GM21423 (cell line): ENCODE results near the gene SCLT1.
"Not testable (repeated sequence)": the region's sequence is repeated elsewhere in the genome, so short reads cannot be mapped to it uniquely, and the experiment has no call there.

Experiments used
- ATAC-seq: cut with Tn5 transposase; IDR thresholded peaks from one replicate; pipeline ENCODE4 v1.9.1; 2021; ENCODE audit warnings: mild to moderate bottlenecking, moderate library complexity; ENCODE audit not compliant: unreplicated experiment

SCLT1 gene

GRCh38 chr4:129080129-129080528 is 13.2 kb downstream of the SCLT1 start:
- ATAC-seq = no peak

GRCh38 chr4:129077326-129077725 is 16.0 kb downstream of the SCLT1 start:
- ATAC-seq = no peak

GRCh38 chr4:129069537-129069936 is 23.8 kb downstream of the SCLT1 start:
- ATAC-seq = not testable (repeated sequence)

GRCh38 chr4:129064717-129065116 is 28.6 kb downstream of the SCLT1 start:
- no peak for ATAC-seq

- ATAC-seq = no peak
Measured at GRCh38 chr4:129063640-129064039, 29.7 kb downstream of the SCLT1 start.

- ATAC-seq = no peak
Measured at GRCh38 chr4:129062580-129062979, 30.8 kb downstream of the SCLT1 start.

- ATAC-seq = no peak
Measured at GRCh38 chr4:129059028-129059427, 34.3 kb downstream of the SCLT1 start.

GRCh38 chr4:129046055-129046959 is 47.0 kb downstream of the SCLT1 start:
- ATAC-seq = no peak

- ATAC-seq = no peak
Measured at GRCh38 chr4:129043523-129043922, 49.8 kb downstream of the SCLT1 start.

- ATAC-seq = no peak
Measured at GRCh38 chr4:129040471-129040870, 52.9 kb downstream of the SCLT1 start.

- ATAC-seq = no peak
Measured at GRCh38 chr4:129037093-129037492, 56.2 kb downstream of the SCLT1 start.

- no peak for ATAC-seq
Measured at GRCh38 chr4:129014566-129015509, 78.5 kb downstream of the SCLT1 start.

- no peak for ATAC-seq
Measured at GRCh38 chr4:129008096-129008495, 85.2 kb downstream of the SCLT1 start.

- no peak for ATAC-seq
Measured at GRCh38 chr4:128986908-128987307, 106.4 kb downstream of the SCLT1 start.

- no peak for ATAC-seq
Measured at GRCh38 chr4:128986019-128986418, 107.3 kb downstream of the SCLT1 start.

- no peak for ATAC-seq
Measured at GRCh38 chr4:128983771-128984485, 109.4 kb downstream of the SCLT1 start.

GRCh38 chr4:128981377-128981776 is 112.0 kb downstream of the SCLT1 start:
- ATAC-seq = no peak

- no peak for ATAC-seq
Measured at GRCh38 chr4:128980816-128981326, 112.5 kb downstream of the SCLT1 start.

- no peak for ATAC-seq
Measured at GRCh38 chr4:128979934-128980333, 113.4 kb downstream of the SCLT1 start.

GRCh38 chr4:128978985-128979384 is 114.4 kb downstream of the SCLT1 start:
- ATAC-seq = no peak

GRCh38 chr4:128974136-128974581 is 119.2 kb downstream of the SCLT1 start:
- ATAC-seq = no peak
